Stimulated activated CD8-positive, alpha-beta memory T cell treated with anti-CD3 and anti-CD28 coated beads, Interleukin-7, amount 100 ng/mL, for 48 hours (primary cell): ENCODE data around the gene SNU13.
A peak's percentile ranks its signal among the peaks of the same experiment; 100 is the strongest.
"Not testable (repeated sequence)": the region's sequence is repeated elsewhere in the genome, so short reads cannot be mapped to it uniquely, and the experiment has no call there.

Experiments
- DNase-seq, 2 donors: peaks; one replicate each; pipeline ENCODE4 v3.0.0-alpha.2; 2020; ENCODE audit warnings: low read depth in 1 of 2; ENCODE audit errors: extremely low read depth in 1 of 2

Gene SNU13

DNA sequence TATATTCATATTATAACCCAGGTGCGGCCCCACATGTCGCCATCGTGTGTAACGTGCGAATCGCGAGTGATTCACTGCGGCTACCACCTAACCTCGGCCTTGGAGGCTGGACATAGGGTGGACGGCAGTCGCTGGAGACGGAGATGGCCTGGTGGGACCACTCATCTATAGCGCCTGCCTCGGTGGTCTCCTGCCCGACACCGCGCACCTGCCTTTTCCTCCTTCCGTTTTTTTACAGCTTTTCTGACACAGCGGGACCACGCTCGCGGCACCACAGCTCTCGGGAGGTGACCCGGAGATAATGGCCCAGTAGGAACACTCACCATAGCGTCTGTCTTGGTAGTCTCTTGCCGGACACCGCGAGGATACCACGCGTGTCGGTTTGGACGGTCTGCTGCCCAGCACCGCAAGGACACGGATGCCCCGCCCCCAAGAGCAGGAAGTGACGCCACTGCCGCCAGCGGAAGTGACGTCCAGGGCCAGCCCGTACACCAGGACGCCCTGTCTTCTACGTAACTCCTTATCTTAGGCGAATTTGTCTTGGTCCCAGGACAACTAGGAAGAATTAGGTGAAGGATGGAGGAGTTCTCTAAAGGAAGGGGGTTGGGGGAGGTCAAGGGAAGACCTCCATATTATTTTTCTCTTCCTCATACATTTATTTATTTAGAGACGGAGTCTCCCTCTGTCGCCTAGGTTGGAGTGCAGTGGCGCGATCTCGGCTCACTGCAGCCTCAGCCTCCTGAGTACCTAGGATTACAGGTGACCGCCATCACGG is 6.4 kb downstream of the SNU13 start:
- DNase-seq, result peak; percentile 60 to 70

DNA sequence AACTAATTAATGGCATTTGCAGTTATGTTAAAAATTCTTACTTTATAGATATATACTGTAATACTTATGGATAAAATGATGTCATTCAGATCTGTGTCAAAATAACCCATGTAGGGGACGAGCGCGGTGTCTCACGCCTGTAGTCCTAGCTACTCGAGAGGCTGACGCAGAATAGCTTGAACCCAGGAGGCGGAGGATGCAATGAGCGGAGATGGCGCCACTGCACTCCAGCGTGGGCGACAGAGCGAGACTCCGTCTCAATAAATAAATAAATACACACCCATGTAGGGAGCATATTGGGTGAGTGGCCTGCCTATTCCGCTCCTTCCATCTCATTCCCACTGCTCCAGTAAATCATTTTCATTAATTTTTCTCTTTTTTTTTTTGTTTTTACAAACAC is 7.1 kb downstream of the SNU13 start:
- no peak for DNase-seq

DNA sequence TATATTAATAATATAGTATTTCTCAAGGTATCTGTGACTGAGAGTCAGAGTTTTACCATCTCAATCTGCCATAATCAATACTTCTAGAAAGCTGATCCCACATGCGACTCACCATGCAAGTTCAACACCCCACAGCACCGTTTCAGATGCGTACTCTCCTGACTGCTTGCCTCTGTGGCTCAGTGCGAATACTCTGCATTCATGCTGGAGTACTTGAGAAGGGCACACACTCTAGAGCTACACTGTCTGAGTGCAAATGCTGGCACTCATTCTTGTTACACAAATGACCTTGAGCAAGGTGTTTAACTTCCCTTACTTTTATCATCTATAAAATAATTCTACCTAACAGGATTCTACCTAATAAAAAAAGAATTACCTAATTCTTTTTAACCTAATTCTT is 12.5 kb downstream of the SNU13 start:
- DNase-seq, result no peak

DNA sequence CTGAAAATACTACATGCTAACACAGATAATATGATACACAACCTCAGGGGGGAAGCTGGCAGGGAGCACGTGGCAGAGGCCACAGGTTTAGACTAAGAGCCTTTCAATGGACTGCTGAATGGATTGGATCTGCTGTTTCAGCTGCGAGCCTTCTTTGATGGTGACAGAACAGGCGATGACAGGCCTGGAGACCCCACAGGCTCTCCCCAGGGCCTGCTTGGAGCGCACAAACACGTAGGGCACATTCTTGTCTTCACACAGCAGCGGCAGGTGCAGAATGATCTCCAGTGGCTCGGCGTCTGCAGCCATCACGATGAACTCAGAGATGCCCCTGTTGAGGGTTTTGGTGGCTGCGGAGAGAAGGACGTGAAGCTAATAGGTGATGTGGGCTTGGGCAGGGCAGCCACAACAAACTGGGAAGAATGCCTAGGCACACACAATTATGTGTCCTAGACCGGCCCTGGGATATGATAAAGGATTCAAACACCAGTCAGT is 13.8 kb downstream of the SNU13 start:
- no peak for DNase-seq

DNA sequence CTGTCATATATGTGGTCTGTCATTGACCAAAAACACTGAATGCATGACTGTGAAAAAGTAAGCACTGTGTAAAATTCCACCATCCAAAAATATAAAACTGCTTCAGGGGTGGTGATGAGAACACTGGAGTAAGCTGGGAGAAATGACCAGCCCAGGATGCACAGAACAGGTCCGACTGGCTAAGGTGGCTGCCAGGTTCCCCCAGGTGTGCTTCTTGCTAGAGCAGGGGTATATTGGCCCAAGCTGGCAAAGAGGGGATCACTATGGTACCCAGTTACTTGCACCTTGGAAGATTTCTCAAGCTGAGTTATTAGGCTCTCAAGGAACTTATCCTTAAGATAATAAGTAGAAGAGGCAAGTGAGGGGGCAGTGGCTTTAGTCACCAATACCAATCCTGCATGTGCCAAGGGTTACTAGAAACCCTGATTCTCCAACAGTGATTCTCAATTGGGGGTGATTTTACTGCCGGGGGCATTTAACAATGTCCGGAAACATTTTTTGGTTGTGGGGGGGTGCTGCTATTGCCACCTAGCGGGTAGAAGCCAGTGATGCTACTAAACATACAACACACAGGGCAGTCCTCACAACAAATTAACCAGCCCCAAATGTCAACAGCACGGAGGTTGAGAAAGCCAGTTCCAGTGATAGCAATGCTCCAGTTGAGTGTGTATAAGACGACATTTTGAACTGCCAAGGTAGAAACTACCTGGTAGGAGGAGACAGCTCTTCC is 15.7 kb downstream of the SNU13 start:
- no peak for DNase-seq

DNA sequence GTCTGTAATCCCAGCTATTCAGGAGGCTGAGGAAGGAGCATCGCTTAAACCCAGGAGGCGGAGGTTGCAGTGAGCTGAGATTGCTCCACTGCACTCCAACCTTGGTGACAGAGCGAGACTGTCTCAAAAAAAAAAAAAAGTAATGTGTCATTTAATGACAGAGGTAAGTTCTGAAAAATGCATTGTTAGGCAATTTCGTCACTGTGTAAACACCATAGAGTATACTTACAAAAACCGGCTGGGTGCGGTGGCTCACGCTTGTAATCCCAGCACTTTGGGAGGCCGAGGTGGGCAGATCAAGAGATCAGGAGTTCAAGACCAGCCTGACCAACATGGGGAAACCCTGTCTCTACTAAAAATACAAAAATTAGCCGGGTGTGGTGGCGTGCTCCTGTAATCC is 16.6 kb downstream of the SNU13 start:
- not testable (repeated sequence) for DNase-seq

DNA sequence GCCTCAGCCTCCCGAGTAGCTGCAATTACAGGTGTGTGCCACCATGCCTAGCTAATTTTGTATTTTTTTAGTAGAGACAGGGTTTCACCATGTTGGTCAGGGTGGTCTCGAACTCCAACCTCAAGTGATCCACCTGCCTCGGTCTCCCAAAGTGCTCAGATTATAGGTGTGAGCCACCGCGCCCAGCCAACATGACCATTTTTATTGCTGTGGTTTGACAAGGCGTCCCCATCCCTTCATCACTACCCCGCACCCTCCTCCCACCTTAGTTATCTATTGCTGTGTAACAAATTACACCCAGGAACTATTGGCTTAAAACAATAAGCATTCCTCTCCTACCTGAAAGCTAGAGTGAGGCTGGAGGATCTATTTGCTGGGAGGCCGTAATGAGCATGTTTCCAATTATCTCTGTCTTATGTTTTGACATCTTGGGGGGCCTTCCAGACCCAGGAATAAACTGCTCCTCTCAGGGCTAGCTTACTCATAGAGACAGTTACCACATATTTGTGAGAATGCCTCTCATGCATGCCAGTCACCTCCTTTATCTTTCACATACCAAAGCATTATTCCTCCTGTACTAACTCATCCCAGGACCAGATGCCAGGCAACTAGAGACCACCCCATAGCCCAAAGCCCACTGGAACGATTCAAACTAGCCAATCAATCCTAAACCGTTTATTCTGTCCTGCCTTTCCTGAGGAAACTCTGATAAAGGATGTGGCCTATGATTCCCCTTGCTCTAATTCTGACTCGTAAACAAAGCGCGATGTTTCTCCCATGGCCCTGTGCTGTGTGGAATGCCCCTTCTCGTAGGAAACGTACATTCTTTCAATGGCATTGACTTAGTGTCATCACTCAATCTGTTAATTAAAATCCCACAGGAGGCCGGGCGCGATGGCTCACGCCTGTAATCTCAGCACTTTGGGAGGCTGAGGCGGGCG is 19.4 kb downstream of the SNU13 start:
- DNase-seq, result no peak

DNA sequence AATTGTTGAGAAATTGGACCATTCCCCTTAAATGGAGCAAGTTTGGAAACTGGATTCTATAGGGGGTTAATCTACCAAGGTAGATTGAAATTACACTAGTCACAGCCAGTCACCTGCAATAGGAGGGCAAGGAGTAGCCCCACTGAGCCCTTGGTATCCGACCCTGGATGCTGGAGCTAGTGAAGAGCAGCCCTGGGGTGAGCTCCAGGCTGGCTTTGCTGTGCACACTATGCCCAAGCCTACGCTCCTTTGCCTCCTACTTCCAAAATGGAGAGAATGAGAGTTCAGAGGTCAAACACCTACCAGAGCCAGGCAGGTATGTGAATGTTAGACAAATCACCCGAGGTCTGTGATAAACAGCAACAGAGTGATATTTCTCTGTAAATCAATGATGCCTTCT is 23.7 kb downstream of the SNU13 start:
- no peak for DNase-seq

DNA sequence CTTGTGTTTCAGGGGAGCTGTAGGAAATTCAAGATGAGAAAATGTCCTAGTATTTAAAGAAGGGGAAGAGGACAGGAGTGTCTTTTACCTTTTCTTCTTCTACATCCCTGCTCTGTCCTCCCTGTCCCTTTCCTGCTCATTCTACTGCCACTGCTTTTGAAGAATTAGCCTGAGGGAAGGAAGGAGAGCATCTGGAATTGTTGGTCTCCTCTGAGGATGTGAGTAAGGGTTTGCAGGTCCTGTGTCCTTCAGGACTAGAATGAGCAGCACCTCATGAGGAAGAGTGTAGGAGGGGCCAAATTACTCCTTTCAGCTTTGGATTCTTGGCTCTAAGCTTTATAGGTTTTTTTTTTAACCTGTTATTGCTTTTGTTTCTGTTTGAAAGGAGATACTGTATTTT is 24.2 kb downstream of the SNU13 start:
- DNase-seq, result no peak

DNA sequence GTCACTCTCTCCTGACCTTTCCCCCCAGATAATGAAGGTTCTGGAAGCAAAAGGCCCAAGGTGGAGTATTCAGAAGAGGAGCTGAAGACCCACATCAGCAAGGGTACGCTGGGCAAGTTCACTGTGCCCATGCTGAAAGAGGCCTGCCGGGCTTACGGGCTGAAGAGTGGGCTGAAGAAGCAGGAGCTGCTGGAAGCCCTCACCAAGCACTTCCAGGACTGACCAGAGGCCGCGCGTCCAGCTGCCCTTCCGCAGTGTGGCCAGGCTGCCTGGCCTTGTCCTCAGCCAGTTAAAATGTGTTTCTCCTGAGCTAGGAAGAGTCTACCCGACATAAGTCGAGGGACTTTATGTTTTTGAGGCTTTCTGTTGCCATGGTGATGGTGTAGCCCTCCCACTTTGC is 25.1 kb downstream of the SNU13 start:
- DNase-seq, result not testable (repeated sequence)

DNA sequence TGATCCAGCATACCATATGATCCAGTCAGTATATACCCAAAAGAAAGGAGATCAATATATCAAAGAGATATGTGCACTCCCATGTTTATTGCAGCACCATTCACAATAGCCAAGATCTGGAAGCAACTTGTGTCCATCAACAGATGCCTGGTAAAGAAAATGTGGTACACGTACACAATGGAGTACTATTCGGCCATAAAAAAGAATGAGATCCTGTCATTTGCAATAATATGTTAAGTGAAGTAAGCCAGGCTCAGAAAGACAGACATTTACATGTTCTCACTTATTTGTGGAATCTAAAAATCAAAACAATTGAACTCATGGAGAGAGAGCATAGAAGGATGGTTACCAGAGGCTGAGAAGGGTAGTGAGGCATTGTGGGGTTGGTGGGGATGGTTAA is 27.0 kb downstream of the SNU13 start:
- no peak for DNase-seq

DNA sequence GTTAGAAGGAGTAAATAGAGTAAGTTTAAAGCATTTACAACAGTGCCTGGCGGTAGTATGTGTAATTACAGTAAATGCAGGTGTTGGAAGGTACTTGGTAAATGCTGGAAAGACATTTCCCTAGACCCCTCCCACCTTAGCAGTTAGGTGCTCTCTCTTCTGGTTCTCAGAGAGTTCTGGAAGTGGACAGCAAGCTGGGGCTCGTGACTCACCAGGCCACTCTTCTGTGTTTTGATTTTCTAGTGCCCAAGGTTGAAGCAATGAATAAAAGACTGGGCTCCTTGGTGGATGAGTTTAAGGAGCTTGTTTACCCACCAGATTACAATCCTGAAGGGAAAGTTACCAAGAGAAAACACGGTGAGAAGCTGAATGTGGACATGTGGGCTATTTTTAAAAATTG is 27.6 kb downstream of the SNU13 start:
- no peak for DNase-seq

DNA sequence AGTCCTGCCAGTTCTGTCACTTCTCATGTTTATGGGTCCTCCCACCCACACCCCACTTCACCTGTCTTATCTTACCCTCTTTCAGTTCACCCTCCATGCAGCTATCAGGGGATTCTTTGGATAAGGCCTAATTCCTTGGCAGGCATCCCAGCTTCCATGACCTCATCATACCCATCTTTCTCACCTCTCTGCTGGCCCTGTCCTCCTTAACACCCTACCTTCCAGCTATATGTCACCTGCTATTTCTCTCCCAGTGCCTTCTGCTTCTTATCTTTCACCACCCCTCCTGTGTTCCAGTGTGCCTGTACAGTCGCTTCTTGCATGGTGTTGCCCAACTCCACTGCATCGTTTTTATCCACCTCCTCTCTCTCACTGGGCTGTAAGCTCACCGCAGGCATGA is 28.3 kb downstream of the SNU13 start:
- DNase-seq, result no peak

DNA sequence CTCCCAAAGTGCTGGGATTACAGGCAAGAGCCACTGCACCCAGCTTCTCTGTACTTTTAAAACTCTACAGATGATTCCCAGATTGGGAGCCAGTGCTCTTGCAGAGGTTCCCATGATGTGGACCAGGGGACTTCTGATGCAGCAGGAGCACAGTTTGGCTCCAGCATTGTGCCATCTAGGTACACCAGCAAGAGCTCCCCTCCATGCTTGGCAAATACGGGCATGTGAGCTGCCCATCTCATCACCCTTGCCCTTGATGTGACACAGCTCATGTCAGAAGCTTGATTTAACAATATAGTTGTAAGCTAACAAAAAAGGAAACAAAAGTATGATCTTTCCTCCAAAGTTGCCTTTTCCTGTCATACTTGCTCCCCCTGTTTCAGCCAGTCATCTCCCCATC is 28.7 kb downstream of the SNU13 start:
- DNase-seq, result no peak

DNA sequence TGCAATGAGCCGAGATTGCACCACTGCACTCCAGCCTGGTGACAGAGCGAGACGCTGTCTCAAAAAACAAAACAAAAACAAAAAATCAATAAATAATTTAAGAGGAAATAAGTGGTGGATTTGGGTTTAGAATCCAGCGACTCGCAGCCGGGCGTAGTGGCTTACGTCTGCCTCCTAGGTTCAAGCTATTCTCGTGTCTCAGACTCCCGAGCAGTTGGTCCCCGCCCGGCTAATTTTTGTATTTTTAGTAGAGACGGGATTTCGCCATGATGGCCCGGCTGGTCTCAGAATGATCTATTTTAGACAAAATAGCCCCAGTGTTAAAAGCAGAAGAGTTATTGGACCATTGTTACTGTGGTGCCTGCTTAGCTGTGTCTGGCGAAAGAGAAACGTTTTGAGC is 29.8 kb downstream of the SNU13 start:
- no peak for DNase-seq

DNA sequence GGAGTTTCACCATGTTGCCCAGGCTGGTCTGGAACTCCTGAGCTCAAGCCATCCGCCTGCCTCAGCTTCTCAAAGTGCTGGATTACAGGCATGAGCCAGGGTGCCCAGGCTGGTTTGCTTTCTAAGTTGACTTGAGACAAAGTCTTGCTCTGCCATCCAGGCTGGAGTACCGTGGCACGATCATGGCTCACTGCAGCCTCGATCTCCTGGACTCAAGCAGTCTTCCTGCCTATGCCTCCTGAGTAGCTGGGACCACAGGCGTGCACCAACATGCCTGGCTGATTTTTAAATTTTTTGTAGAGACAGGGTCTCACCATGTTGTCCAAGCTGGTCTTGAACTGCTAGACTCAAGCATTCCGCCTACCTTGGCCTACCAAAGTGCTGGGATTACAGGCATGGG is 31.0 kb downstream of the SNU13 start:
- DNase-seq, result no peak

DNA sequence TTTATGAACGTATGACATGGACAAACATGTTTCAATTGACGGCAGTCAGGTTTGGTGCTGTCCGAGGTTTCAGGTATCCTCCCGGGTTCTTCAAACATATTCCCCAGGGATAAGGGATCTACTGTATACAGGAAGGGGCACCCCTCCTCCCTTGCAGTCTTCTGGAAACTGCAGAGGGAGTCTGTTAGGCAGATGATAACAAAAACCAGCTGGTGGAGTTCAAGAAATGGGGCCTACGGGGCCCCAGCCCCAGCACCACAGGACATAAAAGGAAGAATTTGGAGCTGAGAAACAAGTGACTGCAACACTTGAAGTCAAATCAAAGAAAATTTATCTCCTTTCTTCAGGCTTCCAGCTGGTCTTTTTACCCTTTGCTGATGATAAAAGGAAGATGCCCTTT is 32.1 kb downstream of the SNU13 start:
- DNase-seq, result no peak

DNA sequence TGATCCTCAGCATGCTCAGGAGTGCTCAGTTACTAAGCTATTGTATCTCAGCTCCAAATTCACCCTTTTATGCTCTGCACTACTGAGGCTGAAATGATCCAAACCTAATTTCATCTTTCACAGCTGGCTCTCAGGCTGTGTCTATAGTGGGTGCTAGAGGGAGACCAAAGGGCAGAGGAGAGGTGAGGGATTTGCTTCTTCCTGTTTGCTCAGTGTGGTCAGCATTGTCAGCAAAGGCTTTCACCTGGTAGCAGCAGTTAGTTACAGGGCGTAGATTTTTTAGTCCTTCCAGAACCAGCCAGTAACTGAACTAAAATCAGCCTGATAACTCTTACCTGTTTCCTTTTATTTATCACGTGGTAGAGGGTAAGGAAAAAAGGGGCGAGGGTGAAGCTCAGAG is 34.3 kb downstream of the SNU13 start:
- no peak for DNase-seq

DNA sequence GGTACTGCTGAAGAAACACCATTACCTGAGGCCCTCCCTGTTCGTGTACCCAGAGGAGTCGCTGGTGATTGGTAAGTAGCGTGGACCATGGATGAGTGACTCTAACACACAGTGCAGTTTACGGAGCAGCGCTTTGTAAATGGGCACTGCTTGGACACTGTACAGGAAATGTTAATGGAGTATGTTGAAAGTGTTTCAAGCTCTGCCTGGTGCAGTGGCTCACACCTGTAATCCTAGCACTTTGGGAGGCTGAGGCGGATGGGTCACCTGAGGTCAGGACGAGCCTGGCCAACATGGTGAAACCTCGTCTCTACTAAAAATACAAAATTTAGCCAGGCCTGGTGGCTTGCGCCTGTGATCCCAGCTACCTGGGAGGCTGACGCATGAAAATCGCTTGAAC is 37.8 kb downstream of the SNU13 start:
- no peak for DNase-seq

DNA sequence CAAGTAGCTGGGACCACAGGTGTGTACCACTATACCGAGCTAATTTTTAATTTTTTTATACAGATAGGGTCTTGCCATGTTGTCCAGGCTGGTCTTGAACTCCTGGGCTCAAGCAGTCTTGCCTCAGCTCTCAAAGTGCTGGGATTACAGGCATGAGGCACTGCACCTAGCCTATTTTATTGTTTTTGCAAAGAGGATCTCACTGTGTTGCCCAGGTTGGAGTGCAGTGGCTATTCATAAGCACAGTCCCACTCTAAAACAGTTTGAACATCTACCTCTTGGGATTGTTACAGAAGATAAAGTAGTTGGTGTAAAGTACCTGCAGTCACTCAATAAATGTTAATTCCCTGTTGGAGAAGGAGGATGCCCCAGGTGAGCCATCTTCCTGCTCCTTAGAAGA is 38.4 kb downstream of the SNU13 start:
- DNase-seq, result no peak

DNA sequence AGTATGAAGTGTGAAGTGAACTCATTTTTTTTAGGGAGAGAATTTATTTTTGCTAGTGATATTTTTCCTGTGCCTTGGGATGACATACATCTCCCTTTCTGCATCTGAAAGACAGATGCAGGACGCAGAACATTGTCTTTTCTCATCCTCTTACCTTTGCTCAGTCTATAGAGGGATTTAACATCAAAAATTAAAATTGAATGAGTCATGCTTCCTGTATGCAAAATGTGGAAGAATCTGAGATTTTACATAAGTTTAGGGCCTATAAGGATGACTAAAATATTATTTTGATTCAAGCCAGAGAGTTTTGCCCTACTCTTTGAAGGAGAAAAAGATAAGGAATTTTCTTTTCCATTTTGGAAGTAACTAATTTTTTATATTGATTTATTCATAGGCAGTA is 40.2 kb downstream of the SNU13 start:
- DNase-seq, result no peak
